22Rv1 (cell line): ENCODE data around the gene ZDHHC3.

Experiments
- ZFX ChIP-seq: fragments of 450-650 bp; IDR thresholded peaks from 2 replicates; pipeline ENCODE4 v1.6.1; 2017; ENCODE audit warnings: antibody characterized with exemption, borderline replicate concordance
- TF ChIP-seq, protein P1 (sequence below): fragments of 450-650 bp; IDR thresholded peaks from 2 replicates; pipeline ENCODE4 v1.5.1; 2017; ENCODE audit warnings: mild to moderate bottlenecking

DNA sequence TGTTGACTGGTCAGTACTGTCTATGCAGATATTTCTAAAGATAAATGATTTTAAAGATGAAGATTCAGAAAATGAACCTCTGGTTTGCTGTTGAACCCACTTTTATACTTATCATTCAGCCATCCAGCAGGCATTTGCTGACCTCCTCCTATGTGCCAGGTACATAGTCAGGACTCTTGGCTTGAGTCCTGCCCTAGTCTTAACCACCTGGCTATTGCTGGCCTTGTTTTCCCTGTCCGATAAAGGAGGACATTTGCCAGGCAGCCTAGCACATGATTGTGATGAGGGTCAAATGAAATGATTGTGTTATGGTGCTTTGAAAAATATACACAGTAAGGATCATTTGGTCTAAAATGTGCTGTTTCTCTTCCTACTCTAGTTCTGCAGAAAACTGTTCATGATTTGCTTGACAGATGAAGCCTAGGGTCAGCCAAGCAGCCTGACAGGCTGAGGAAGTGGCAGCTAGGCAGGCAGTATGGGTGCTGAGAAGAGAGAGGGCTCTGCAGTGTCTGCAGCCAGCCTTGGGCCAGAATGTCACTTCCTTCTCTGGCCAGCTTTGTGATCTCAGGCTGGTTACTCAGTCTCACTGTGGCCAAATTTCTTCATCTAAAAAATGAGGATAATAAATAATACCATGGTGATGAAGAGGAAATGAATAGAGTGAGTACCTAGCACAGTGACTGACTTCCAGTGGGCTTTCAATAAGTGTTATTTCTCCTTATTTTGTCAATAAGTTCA, 13.8 kb upstream of the ZDHHC3 start:
- TF ChIP-seq, protein P1, sequence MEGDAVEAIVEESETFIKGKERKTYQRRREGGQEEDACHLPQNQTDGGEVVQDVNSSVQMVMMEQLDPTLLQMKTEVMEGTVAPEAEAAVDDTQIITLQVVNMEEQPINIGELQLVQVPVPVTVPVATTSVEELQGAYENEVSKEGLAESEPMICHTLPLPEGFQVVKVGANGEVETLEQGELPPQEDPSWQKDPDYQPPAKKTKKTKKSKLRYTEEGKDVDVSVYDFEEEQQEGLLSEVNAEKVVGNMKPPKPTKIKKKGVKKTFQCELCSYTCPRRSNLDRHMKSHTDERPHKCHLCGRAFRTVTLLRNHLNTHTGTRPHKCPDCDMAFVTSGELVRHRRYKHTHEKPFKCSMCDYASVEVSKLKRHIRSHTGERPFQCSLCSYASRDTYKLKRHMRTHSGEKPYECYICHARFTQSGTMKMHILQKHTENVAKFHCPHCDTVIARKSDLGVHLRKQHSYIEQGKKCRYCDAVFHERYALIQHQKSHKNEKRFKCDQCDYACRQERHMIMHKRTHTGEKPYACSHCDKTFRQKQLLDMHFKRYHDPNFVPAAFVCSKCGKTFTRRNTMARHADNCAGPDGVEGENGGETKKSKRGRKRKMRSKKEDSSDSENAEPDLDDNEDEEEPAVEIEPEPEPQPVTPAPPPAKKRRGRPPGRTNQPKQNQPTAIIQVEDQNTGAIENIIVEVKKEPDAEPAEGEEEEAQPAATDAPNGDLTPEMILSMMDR = no peak
- no peak for TF ChIP-seq ZFX
